ENCODE measurements around the gene ARPP21. TPM values are rescaled to one million over a fixed set of nuclear protein-coding genes. Genes with fewer than 3 reads are reported as not detected.
"Not testable (repeated sequence)": the region's sequence is repeated elsewhere in the genome, so short reads cannot be mapped to it uniquely, and the experiment has no call there.

ARPP21 gene
- total RNA-seq, 2 donors from 2014 or later: 0.42 TPM; not detected in 1

- no peaks in the 10 kb centered on the region for H3K27me3 ChIP-seq
- no peak for TF ChIP-seq CTCF (IDR thresholded peaks at IDR 0.05)
- H3K9ac ChIP-seq (ENCODE audit: low read depth in 2 of 2, low read length in 2 of 2): no peak overlapping the region
- no peak overlapping the region for H3K27ac ChIP-seq
- H3K36me3 ChIP-seq: no peaks in the 10 kb centered on the region
- H3K4me1 ChIP-seq: no peaks in the 10 kb centered on the region
- no peak for DNase-seq
- no peak overlapping the region for H3K4me3 ChIP-seq
- H3K9me3 ChIP-seq: no peaks in the 10 kb centered on the region
- intact Hi-C loops (cut with DNase I): no loop called here
Measured at GRCh38 chr3:35800960-35801459, 161.7 kb downstream of the ARPP21 start.

- H3K36me3 ChIP-seq: no peaks in the 10 kb centered on the region
- no peaks in the 10 kb centered on the region for H3K27me3 ChIP-seq
- H3K4me3 ChIP-seq: no peak overlapping the region
- no peaks in the 10 kb centered on the region for H3K9me3 ChIP-seq
- TF ChIP-seq CTCF (IDR thresholded peaks at IDR 0.05): no peak
- H3K9ac ChIP-seq (ENCODE audit: low read depth in 2 of 2, low read length in 2 of 2): no peak overlapping the region
- intact Hi-C loops (cut with DNase I): no loop called here
- no peaks in the 10 kb centered on the region for H3K4me1 ChIP-seq
- no peak for DNase-seq
- H3K27ac ChIP-seq: no peak overlapping the region
Measured at GRCh38 chr3:35814531-35814930, 175.2 kb downstream of the ARPP21 start.

GRCh38 chr3:35815796-35816195 lies 176.5 kb downstream of the ARPP21 start:
- H3K9ac ChIP-seq (ENCODE audit: low read depth in 2 of 2, low read length in 2 of 2); H3K27ac ChIP-seq; H3K4me1 ChIP-seq; H3K27me3 ChIP-seq; DNase-seq; H3K9me3 ChIP-seq; H3K4me3 ChIP-seq; H3K36me3 ChIP-seq; intact Hi-C loops (cut with DNase I): not testable (repeated sequence)

GRCh38 chr3:35817216-35817615 lies 177.9 kb downstream of the ARPP21 start:
- Histone ChIP-seq H3K9ac (ENCODE audit: low read depth in 2 of 2, low read length in 2 of 2) (no peak overlapping the region), H3K9me3 (no peaks in the 10 kb centered on the region), H3K36me3 (no peaks in the 10 kb centered on the region), H3K4me3 (no peak overlapping the region), H3K27me3 (no peaks in the 10 kb centered on the region), H3K4me1 (no peaks in the 10 kb centered on the region), H3K27ac (no peak overlapping the region)
- DNase-seq: no peak
- TF ChIP-seq CTCF (IDR thresholded peaks at IDR 0.05): no peak
- intact Hi-C loops (cut with DNase I): no loop called here

GRCh38 chr3:35832140-35832571 lies 192.8 kb downstream of the ARPP21 start:
- Histone ChIP-seq H3K4me1 (no peaks in the 10 kb centered on the region), H3K9me3 (no peaks in the 10 kb centered on the region), H3K9ac (ENCODE audit: low read depth in 2 of 2, low read length in 2 of 2) (no peak overlapping the region), H3K27me3 (no peaks in the 10 kb centered on the region), H3K4me3 (no peak overlapping the region), H3K36me3 (no peaks in the 10 kb centered on the region), H3K27ac (no peak overlapping the region)
- no peak for TF ChIP-seq CTCF (IDR thresholded peaks at IDR 0.05)
- no peak for DNase-seq
- intact Hi-C loops (cut with DNase I): no loop called here

Small RNAs within 50 kb of the gene (microRNA-seq; reads per million reads assigned to microRNA genes)
- gene MIR128-2: 8.8 reads per million, percentile 13 among the genes with 10 or more reads in this experiment
